Measurements from ENCODE around the gene ZNF785. TPM values are rescaled to one million over a fixed set of nuclear protein-coding genes. Genes with fewer than 3 reads are reported as not detected.

ZNF785 gene
- total and polyA plus RNA-seq, 2 of the 13 experiments (the other 11 are each of a cell fraction or from before 2014, with no cell fraction given), result 0.01 TPM; not detected in 1

DNA sequence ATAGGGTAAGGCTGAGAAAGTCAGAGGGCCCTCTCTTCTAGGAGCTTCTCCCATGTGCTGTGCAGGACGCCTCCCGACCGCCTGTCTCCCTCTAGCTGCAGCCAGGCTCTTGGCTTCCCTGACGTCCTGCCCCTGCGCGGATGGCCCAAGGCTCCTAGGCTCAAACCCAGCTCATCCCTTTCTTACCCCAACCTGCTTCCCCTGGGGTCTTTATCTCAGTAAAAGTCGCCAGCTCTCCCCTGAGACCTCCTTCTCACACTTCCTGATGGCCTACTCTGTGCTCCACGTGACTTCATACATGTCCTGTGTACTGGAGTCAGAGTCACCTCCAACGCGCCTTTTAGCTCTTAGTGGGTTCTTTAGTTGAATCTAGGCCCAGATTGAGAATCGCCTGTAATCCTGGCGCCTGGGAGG is 49.7 kb downstream of the ZNF785 start (continued):
- TF ChIP-seq ZNF552 (CRISPR knock-in tag; IDR thresholded peaks at IDR 0.05; ENCODE audit: borderline replicate concordance), result no peak
- TF ChIP-seq, protein P1, sequence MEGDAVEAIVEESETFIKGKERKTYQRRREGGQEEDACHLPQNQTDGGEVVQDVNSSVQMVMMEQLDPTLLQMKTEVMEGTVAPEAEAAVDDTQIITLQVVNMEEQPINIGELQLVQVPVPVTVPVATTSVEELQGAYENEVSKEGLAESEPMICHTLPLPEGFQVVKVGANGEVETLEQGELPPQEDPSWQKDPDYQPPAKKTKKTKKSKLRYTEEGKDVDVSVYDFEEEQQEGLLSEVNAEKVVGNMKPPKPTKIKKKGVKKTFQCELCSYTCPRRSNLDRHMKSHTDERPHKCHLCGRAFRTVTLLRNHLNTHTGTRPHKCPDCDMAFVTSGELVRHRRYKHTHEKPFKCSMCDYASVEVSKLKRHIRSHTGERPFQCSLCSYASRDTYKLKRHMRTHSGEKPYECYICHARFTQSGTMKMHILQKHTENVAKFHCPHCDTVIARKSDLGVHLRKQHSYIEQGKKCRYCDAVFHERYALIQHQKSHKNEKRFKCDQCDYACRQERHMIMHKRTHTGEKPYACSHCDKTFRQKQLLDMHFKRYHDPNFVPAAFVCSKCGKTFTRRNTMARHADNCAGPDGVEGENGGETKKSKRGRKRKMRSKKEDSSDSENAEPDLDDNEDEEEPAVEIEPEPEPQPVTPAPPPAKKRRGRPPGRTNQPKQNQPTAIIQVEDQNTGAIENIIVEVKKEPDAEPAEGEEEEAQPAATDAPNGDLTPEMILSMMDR (CRISPR knock-in tag; IDR thresholded peaks at IDR 0.05), result peak; percentile 89
- TF ChIP-seq U2AF1 (optimal IDR thresholded peaks at IDR 0.05; ENCODE audit: low read depth, low read length), result no peak
- no peak for TF ChIP-seq ZNF772 (CRISPR knock-in tag; IDR thresholded peaks at IDR 0.05)
- TF ChIP-seq, protein P2, sequence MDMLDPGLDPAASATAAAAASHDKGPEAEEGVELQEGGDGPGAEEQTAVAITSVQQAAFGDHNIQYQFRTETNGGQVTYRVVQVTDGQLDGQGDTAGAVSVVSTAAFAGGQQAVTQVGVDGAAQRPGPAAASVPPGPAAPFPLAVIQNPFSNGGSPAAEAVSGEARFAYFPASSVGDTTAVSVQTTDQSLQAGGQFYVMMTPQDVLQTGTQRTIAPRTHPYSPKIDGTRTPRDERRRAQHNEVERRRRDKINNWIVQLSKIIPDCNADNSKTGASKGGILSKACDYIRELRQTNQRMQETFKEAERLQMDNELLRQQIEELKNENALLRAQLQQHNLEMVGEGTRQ (IDR thresholded peaks at IDR 0.05; ENCODE audit: low read depth, low read length), result no peak
- TF ChIP-seq, protein P2 (CRISPR knock-in tag; IDR thresholded peaks at IDR 0.05; ENCODE audit: borderline replicate concordance), result no peak
- TF ChIP-seq THYN1 (CRISPR knock-in tag; IDR thresholded peaks at IDR 0.05; ENCODE audit: borderline replicate concordance, low read depth), result no peak
- no peak for TF ChIP-seq ZNF331 (CRISPR knock-in tag; IDR thresholded peaks at IDR 0.05)
- no peak for TF ChIP-seq ZNF549 (CRISPR knock-in tag; IDR thresholded peaks at IDR 0.05)
- TF ChIP-seq, protein P3, sequence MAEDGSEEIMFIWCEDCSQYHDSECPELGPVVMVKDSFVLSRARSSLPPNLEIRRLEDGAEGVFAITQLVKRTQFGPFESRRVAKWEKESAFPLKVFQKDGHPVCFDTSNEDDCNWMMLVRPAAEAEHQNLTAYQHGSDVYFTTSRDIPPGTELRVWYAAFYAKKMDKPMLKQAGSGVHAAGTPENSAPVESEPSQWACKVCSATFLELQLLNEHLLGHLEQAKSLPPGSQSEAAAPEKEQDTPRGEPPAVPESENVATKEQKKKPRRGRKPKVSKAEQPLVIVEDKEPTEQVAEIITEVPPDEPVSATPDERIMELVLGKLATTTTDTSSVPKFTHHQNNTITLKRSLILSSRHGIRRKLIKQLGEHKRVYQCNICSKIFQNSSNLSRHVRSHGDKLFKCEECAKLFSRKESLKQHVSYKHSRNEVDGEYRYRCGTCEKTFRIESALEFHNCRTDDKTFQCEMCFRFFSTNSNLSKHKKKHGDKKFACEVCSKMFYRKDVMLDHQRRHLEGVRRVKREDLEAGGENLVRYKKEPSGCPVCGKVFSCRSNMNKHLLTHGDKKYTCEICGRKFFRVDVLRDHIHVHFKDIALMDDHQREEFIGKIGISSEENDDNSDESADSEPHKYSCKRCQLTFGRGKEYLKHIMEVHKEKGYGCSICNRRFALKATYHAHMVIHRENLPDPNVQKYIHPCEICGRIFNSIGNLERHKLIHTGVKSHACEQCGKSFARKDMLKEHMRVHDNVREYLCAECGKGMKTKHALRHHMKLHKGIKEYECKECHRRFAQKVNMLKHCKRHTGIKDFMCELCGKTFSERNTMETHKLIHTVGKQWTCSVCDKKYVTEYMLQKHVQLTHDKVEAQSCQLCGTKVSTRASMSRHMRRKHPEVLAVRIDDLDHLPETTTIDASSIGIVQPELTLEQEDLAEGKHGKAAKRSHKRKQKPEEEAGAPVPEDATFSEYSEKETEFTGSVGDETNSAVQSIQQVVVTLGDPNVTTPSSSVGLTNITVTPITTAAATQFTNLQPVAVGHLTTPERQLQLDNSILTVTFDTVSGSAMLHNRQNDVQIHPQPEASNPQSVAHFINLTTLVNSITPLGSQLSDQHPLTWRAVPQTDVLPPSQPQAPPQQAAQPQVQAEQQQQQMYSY (CRISPR knock-in tag; IDR thresholded peaks at IDR 0.05), result no peak
- TF ChIP-seq ZHX1 (CRISPR knock-in tag; IDR thresholded peaks at IDR 0.05; ENCODE audit: low read depth), result no peak
- no peak for TF ChIP-seq CBX2 (IDR thresholded peaks at IDR 0.05; ENCODE audit: low read depth, low read length)
- no peak for TF ChIP-seq CBX2 (CRISPR knock-in tag; IDR thresholded peaks at IDR 0.05; ENCODE audit: low read depth)
- no peak for TF ChIP-seq ZNF619 (CRISPR knock-in tag; IDR thresholded peaks at IDR 0.05)
- peak; percentile 79; the same call in 1 of the 2 replicates for TF ChIP-seq WIZ (CRISPR knock-in tag; IDR thresholded peaks at IDR 0.05)
- no peak for TF ChIP-seq ZBTB44 (CRISPR knock-in tag; IDR thresholded peaks at IDR 0.05)
- TF ChIP-seq, protein P4, sequence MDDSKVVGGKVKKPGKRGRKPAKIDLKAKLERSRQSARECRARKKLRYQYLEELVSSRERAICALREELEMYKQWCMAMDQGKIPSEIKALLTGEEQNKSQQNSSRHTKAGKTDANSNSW (CRISPR knock-in tag; IDR thresholded peaks at IDR 0.05; ENCODE audit: borderline replicate concordance), result no peak
- TF ChIP-seq ZNF530 (CRISPR knock-in tag; IDR thresholded peaks at IDR 0.05; ENCODE audit: low read depth), result no peak
